DND-41 (cell line): ENCODE measurements around the gene PVALEF.

Experiments used
- CTCF ChIP-seq: IDR thresholded peaks from 2 replicates; pipeline ENCODE4 v1.5.1; 2012; ENCODE audit warnings: borderline replicate concordance, low read length, moderate library complexity, mild to moderate bottlenecking; ENCODE audit not compliant: poor library complexity, severe bottlenecking; ENCODE audit errors: extremely low read depth
- EZH2 ChIP-seq: IDR thresholded peaks from 3 replicates; pipeline ENCODE4 v1.6.1; 2012; ENCODE audit warnings: borderline replicate concordance, low read depth, mild to moderate bottlenecking, moderate library complexity, low read length, inconsistent platforms; ENCODE audit not compliant: severe bottlenecking

GRCh38 chr17:81179220-81179619 is 13.9 kb downstream of the PVALEF start:
- TF ChIP-seq CTCF (no peak), EZH2 (no peak)
